Thyroid gland (tissue), 4 donors: ENCODE measurements around the gene LGALS12.

Source experiments
- CTCF ChIP-seq, 6 experiments: fragments of 200-600 bp in 3 of 6; fragments of 450-650 bp in 3 of 6; sonication (generic) in 3 of 6; IDR thresholded peaks; one replicate each; pipeline ENCODE4 v1.5.1; 2016 to 2019; ENCODE audit warnings: antibody characterized with exemption in 6 of 6, mild to moderate bottlenecking in 2 of 6, inconsistent platforms in 1 of 6, moderate library complexity in 1 of 6
- POLR2A ChIP-seq, 2 donors: fragments of 450-650 bp; IDR thresholded peaks; one replicate each; pipeline ENCODE4 v1.6.1; 2017; ENCODE audit warnings: antibody characterized with exemption in 2 of 2, mild to moderate bottlenecking in 2 of 2, moderate library complexity in 1 of 2

- TF ChIP-seq CTCF (IDR thresholded peaks at IDR 0.05) (no peak), POLR2A (IDR thresholded peaks at IDR 0.05) (no peak)
Observed at GRCh38 chr11:63492441-63492840, 13.4 kb upstream of the LGALS12 start.
